ENCODE measurements around the gene RNASEL. TPM values are rescaled to one million over a fixed set of nuclear protein-coding genes. Genes with fewer than 3 reads are reported as not detected.

RNASEL gene
- total and polyA plus RNA-seq, 2 donors from 2014 or later: 6.0 to 12.1 TPM

DNA sequence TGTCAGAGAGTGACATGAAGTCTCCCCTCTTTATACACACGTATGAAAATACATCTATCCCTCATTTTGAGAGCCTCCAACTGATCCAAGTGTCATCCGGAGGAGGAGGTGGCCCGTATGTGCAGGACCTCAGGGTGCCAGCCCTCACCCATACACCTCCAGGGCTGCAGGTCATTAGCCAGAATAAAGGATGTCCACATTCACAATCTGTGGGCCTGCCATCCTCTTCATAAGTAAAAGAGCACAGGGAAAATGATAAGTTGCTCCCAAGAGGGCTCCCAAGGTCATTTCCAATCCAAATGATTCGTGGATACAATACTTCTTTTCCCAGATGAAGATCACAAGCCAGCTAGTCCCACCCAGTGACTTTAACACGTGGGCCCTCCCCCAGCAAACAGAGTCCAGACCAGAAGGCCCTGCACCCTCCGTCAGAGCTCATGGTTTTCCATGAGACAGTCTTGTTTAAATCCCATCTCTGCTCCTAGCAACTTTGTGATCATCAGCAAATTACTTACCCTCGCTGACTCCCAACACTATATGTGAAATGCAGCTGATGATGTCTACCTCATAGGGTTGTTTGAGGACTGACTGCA is 28.6 kb downstream of the RNASEL start:
- intact Hi-C loops (cut with DNase I): no loop called here
- DNase-seq: no peak

DNA sequence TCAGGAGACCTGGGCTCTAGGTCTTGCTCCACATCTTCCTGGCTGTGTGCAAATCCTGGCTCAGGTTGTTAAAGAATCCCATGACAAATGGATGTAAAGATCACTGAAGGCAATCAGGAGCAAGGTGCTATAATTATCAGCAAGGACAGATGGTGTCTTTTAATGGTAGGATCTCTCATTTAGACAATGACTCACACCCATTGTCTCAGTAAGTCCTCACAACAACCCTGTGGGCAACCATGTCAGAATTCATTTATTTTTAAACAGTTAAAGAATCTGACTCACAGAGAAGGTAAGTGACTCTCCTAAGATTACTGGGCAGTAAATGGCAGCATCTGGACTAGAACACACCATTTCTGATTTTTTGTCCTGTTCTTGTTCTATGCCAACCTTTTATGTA is 32.8 kb downstream of the RNASEL start:
- H3K27ac ChIP-seq (ENCODE audit: low read depth in 2 of 2, low read length in 2 of 2): no peak overlapping the region
- TF ChIP-seq, protein P1, sequence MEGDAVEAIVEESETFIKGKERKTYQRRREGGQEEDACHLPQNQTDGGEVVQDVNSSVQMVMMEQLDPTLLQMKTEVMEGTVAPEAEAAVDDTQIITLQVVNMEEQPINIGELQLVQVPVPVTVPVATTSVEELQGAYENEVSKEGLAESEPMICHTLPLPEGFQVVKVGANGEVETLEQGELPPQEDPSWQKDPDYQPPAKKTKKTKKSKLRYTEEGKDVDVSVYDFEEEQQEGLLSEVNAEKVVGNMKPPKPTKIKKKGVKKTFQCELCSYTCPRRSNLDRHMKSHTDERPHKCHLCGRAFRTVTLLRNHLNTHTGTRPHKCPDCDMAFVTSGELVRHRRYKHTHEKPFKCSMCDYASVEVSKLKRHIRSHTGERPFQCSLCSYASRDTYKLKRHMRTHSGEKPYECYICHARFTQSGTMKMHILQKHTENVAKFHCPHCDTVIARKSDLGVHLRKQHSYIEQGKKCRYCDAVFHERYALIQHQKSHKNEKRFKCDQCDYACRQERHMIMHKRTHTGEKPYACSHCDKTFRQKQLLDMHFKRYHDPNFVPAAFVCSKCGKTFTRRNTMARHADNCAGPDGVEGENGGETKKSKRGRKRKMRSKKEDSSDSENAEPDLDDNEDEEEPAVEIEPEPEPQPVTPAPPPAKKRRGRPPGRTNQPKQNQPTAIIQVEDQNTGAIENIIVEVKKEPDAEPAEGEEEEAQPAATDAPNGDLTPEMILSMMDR (IDR thresholded peaks at IDR 0.05; ENCODE audit: borderline replicate concordance, extremely low read depth, insufficient read depth): no peak
- no peaks in the 10 kb centered on the region for H3K27me3 ChIP-seq (ENCODE audit: control insufficient read depth, insufficient read depth, low read length)
- no peaks in the 10 kb centered on the region for H3K4me1 ChIP-seq (ENCODE audit: control insufficient read depth in 2 of 3, insufficient read depth in 2 of 3, low read depth in 1 of 3, low read length in 3 of 3)
- H3K9me3 ChIP-seq (ENCODE audit: control insufficient read depth in 2 of 3, insufficient read depth in 1 of 3, low read length in 3 of 3): no peaks in the 10 kb centered on the region
- intact Hi-C loops (cut with DNase I): no loop called here
- no peaks in the 10 kb centered on the region for H3K36me3 ChIP-seq (ENCODE audit: control insufficient read depth in 2 of 3, insufficient read depth in 3 of 3, low read length in 3 of 3)
- H3K4me3 ChIP-seq (ENCODE audit: low read length in 3 of 3): no peak overlapping the region
- no peak overlapping the region for H3K9ac ChIP-seq (ENCODE audit: low read length in 3 of 3)
- DNase-seq (no peak), FAIRE-seq (no peak)

More for the DNA sequence above, 28.6 kb downstream of the RNASEL start:
- Histone ChIP-seq H3K36me3 (ENCODE audit: control insufficient read depth in 2 of 3, insufficient read depth in 3 of 3, low read length in 3 of 3) (no peaks in the 10 kb centered on the region), H3K27ac (ENCODE audit: low read depth in 2 of 2, low read length in 2 of 2) (no peak overlapping the region), H3K4me1 (ENCODE audit: control insufficient read depth in 2 of 3, insufficient read depth in 2 of 3, low read depth in 1 of 3, low read length in 3 of 3) (no peaks in the 10 kb centered on the region), H3K9ac (ENCODE audit: low read length in 3 of 3) (no peak overlapping the region), H3K9me3 (ENCODE audit: control insufficient read depth in 2 of 3, insufficient read depth in 1 of 3, low read length in 3 of 3) (no peaks in the 10 kb centered on the region), H3K27me3 (ENCODE audit: control insufficient read depth, insufficient read depth, low read length) (no peaks in the 10 kb centered on the region), H3K4me3 (ENCODE audit: low read length in 3 of 3) (no peak overlapping the region)
- no peak for FAIRE-seq
- TF ChIP-seq, protein P1 (IDR thresholded peaks at IDR 0.05; ENCODE audit: borderline replicate concordance, extremely low read depth, insufficient read depth): no peak

DNA sequence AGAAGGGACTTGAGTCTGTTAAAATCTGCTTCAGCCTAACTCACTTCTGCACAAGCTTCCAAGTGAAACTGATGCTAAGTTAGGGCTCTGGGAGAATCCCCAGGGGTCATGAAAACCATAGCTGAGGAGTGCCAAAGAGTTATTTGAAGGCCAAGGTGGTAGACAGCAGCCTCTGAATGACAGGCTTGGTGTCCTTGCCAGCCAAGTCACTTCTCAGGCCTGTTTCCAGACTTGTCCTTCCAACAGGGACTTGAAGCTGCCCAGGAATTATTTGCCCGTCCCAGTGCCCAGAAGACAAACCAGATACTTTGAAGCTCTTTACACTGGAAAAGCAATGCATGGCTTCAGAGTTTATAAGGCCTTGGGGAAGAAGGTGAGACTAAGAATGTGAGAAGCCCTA is 33.6 kb downstream of the RNASEL start:
- TF ChIP-seq, protein P1 (IDR thresholded peaks at IDR 0.05; ENCODE audit: borderline replicate concordance, extremely low read depth, insufficient read depth): no peak

GRCh38 chr1:182552527-182552926 is 36.5 kb downstream of the RNASEL start:
- no peak for FAIRE-seq
- H3K27ac ChIP-seq (ENCODE audit: low read depth in 2 of 2, low read length in 2 of 2): no peak overlapping the region
- H3K27me3 ChIP-seq (ENCODE audit: control insufficient read depth, insufficient read depth, low read length): no peaks in the 10 kb centered on the region
- no peaks in the 10 kb centered on the region for H3K4me1 ChIP-seq (ENCODE audit: control insufficient read depth in 2 of 3, insufficient read depth in 2 of 3, low read depth in 1 of 3, low read length in 3 of 3)
- no peak overlapping the region for H3K4me3 ChIP-seq (ENCODE audit: low read length in 3 of 3)
- intact Hi-C loops (cut with DNase I): no loop called here
- TF ChIP-seq, protein P1 (IDR thresholded peaks at IDR 0.05; ENCODE audit: borderline replicate concordance, extremely low read depth, insufficient read depth): no peak
- no peak overlapping the region for H3K9ac ChIP-seq (ENCODE audit: low read length in 3 of 3)
- no peak for DNase-seq
- no peaks in the 10 kb centered on the region for H3K36me3 ChIP-seq (ENCODE audit: control insufficient read depth in 2 of 3, insufficient read depth in 3 of 3, low read length in 3 of 3)
- no peaks in the 10 kb centered on the region for H3K9me3 ChIP-seq (ENCODE audit: control insufficient read depth in 2 of 3, insufficient read depth in 1 of 3, low read length in 3 of 3)

More for the DNA sequence above, 33.6 kb downstream of the RNASEL start:
- Histone ChIP-seq H3K27ac (ENCODE audit: low read depth in 2 of 2, low read length in 2 of 2) (no peak overlapping the region), H3K9me3 (ENCODE audit: control insufficient read depth in 2 of 3, insufficient read depth in 1 of 3, low read length in 3 of 3) (no peaks in the 10 kb centered on the region), H3K4me3 (ENCODE audit: low read length in 3 of 3) (no peak overlapping the region), H3K36me3 (ENCODE audit: control insufficient read depth in 2 of 3, insufficient read depth in 3 of 3, low read length in 3 of 3) (no peaks in the 10 kb centered on the region), H3K27me3 (ENCODE audit: control insufficient read depth, insufficient read depth, low read length) (no peaks in the 10 kb centered on the region), H3K4me1 (ENCODE audit: control insufficient read depth in 2 of 3, insufficient read depth in 2 of 3, low read depth in 1 of 3, low read length in 3 of 3) (no peaks in the 10 kb centered on the region), H3K9ac (ENCODE audit: low read length in 3 of 3) (no peak overlapping the region)
- intact Hi-C loops (cut with DNase I): no loop called here
- no peak for DNase-seq
- no peak for FAIRE-seq

Measured in kidney (tissue), 14 donors.